ENCODE measurements around the gene SLCO2B1.

The SLCO2B1 gene

DNA sequence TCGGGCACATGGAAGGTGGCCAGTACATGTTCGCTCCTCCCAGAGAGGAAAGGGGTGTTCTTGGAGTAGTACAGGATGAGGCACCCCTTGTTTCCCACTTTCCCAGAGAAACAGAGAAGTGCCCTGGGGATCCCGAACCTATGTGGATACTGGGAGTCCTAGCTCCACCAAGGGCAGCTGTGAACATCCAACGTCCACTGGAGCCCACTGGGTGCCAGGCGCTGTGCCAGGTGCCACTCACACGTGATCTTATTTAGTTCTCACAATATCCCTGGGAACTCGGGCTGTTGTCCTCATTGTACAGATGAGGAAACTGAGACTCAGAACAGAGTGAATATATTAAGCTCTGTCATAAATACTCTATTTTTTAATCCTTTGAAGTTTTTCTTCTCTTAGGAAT is 12.0 kb downstream of the SLCO2B1 start:
- DNase-seq, result no peak

GRCh38 chr11:75163921-75164849 is 13.3 kb downstream of the SLCO2B1 start:
- no peak for DNase-seq

GRCh38 chr11:75165721-75166120 is 14.8 kb downstream of the SLCO2B1 start:
- DNase-seq, result no peak

GRCh38 chr11:75166791-75167190 is 15.9 kb downstream of the SLCO2B1 start:
- no peak for DNase-seq

DNA sequence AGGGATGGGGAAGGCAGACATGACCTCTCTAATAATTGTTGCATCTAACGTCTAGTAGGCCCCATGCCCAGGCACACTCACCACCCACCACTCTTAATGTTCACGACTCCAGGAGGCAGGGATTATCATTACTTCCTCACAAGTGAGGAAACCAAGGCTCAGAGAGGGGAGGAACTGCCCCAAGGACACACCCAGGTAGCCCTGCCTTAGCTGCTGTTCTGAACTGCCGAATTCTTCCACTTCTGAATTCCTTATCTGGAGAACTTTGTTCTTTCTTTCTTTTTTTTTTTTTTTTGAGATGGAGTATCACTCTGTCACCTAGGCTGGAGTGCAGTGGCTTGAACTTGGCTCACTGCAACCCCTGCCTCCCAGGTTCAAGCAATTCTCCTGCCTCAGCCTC is 16.7 kb downstream of the SLCO2B1 start:
- DNase-seq, result no peak

GRCh38 chr11:75169101-75169885 is 18.4 kb downstream of the SLCO2B1 start:
- DNase-seq, result no peak

- DNase-seq, result no peak
Measured at GRCh38 chr11:75170516-75171201, 19.8 kb downstream of the SLCO2B1 start.

DNA sequence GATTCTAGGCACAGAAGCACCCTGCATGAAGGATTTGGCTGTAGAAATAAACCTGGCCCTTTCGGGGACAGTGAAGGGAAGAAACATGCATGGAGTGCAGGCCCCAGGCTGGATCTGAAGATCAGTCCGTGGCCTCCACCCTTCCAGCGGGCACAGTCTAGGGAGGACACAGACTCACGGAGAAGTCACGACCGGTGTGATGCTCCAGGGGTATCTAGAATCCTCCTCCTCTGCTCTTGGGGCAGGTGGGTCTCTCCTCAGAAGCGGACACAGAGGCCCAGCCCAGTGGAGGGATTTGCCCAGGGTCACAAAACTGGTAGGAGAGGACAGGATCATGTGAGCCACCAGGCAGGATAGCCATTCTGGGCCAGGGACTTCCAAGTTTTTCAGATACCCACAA is 22.4 kb downstream of the SLCO2B1 start:
- no peak for DNase-seq

GRCh38 chr11:75174781-75175370 is 24.0 kb downstream of the SLCO2B1 start:
- DNase-seq, result no peak

GRCh38 chr11:75182664-75183063 is 31.8 kb downstream of the SLCO2B1 start:
- no peak for DNase-seq

GRCh38 chr11:75184051-75184450 is 33.1 kb downstream of the SLCO2B1 start:
- DNase-seq, result no peak

- DNase-seq, result no peak
Measured at GRCh38 chr11:75184757-75185425, 34.0 kb downstream of the SLCO2B1 start.

DNA sequence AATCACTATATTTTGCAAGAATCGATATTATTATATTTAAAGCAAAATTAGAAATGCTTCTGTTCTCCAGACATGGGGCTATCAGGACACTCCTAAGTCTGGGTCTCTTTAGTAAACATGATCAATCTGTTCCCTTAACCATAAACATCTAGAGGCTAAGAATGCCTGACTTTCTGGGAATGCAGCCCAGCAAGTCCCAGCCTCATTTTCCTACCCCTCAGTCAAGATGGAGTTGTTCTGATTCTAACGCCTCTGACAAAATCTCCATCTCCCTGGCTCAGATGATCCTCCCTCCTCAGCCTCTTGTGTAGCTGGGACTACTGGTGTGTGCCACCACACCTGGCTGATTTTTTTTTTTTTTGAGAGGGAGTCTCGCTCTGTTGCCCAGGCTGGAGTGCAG is 35.0 kb downstream of the SLCO2B1 start:
- DNase-seq, result no peak

- no peak for DNase-seq
Measured at GRCh38 chr11:75186999-75187398, 36.1 kb downstream of the SLCO2B1 start.

DNA sequence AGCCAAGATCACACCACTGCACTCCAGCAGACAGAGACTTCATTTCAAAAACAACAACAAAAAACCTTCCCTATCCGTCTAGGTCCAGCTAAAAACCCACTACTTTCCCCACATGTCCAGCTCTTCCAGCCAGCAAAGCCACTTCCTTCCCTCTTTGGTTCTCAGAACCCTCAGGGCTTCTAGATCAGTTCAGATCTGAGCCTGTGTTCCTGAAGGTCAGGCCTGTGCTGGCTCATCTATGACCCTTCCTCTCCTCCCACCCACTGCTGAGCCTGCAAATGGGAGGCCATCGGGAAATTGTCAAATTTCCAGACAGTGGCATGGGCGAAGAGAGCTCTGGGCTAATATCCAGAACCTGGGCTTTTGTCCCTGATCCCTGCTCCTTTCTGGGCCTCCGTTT is 37.8 kb downstream of the SLCO2B1 start:
- DNase-seq, result no peak

GRCh38 chr11:75189108-75189507 is 38.2 kb downstream of the SLCO2B1 start:
- DNase-seq, result no peak

- no peak for DNase-seq
Measured at GRCh38 chr11:75189911-75190310, 39.0 kb downstream of the SLCO2B1 start.

- DNase-seq, result no peak
Measured at GRCh38 chr11:75190652-75191329, 39.9 kb downstream of the SLCO2B1 start.

- DNase-seq, result no peak
Measured at GRCh38 chr11:75191330-75191717, 40.4 kb downstream of the SLCO2B1 start.

DNA sequence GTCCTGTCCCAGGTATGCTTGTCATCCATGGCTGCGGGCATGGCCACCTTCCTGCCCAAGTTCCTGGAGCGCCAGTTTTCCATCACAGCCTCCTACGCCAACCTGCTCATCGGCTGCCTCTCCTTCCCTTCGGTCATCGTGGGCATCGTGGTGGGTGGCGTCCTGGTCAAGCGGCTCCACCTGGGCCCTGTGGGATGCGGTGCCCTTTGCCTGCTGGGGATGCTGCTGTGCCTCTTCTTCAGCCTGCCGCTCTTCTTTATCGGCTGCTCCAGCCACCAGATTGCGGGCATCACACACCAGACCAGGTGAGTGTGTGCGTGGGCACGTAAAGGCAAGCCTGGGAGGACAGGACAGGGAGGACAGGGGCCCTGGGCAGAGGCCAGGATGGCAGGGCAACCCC is 42.4 kb downstream of the SLCO2B1 start:
- no peak for DNase-seq

- DNase-seq, result no peak
Measured at GRCh38 chr11:75193711-75194110, 42.8 kb downstream of the SLCO2B1 start.

DNA sequence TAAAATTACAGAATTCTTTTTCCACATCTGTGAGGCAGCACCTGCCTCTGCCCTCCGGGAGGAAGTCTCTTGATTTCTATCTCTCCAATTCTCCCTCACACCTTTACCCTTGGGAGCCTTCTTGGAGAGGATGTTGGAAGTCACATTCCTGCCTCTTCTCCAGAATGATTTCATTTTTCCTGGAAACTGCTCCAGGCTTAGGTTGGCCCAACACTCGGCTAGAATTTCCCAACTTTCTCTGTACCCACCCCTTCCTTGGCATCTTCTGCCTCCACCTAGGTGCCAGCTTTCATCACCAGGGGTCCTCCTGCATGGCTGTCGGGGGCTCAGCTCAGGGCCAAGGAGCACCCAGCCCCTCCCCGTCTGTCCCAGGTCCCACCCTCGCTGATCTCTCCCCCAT is 43.2 kb downstream of the SLCO2B1 start:
- DNase-seq, result no peak

All from CD4-positive, alpha-beta T cell treated with Interleukin-17A for 4 hours (primary cell).